NCI-H226 (cell line): ENCODE results near the gene RHBDF2.
"Not testable (repeated sequence)": the region's sequence is repeated elsewhere in the genome, so short reads cannot be mapped to it uniquely, and the experiment has no call there.

ENCODE experiments used
- DNase-seq: peaks from one replicate; pipeline ENCODE4 v3.0.0-alpha.2; 2015

Gene RHBDF2

GRCh38 chr17:76537578-76538280, 36.5 kb upstream of the RHBDF2 start, which contains the start of gene CYGB:
CYGB (minus strand) TSS chr17:76537709; CDS start chr17:76537542, 167 bp downstream.
- no peak for DNase-seq

GRCh38 chr17:76537288-76537577, 36.0 kb upstream of the RHBDF2 start:
- DNase-seq: no peak

- no peak for DNase-seq
Observed at GRCh38 chr17:76536511-76537287, 35.5 kb upstream of the RHBDF2 start.

- DNase-seq: no peak
Observed at GRCh38 chr17:76535788-76536510, 34.7 kb upstream of the RHBDF2 start.

GRCh38 chr17:76534831-76535732, 33.9 kb upstream of the RHBDF2 start:
- DNase-seq: peak; percentile 63

- DNase-seq: not testable (repeated sequence)
Observed at GRCh38 chr17:76533640-76534359, 32.6 kb upstream of the RHBDF2 start.

GRCh38 chr17:76532072-76532651, 30.9 kb upstream of the RHBDF2 start:
- DNase-seq: peak; percentile 51

- no peak for DNase-seq
Observed at GRCh38 chr17:76531486-76532038, 30.3 kb upstream of the RHBDF2 start.

GRCh38 chr17:76530811-76531485, 29.7 kb upstream of the RHBDF2 start:
- no peak for DNase-seq

- no peak for DNase-seq
Observed at GRCh38 chr17:76530095-76530723, 29.0 kb upstream of the RHBDF2 start.

GRCh38 chr17:76529224-76530094, 28.2 kb upstream of the RHBDF2 start:
- DNase-seq: no peak

- DNase-seq: no peak
Observed at GRCh38 chr17:76528528-76529223, 27.5 kb upstream of the RHBDF2 start.

GRCh38 chr17:76528156-76528527, 26.9 kb upstream of the RHBDF2 start:
- no peak for DNase-seq

GRCh38 chr17:76527430-76528111, 26.3 kb upstream of the RHBDF2 start:
- peak; percentile 96 for DNase-seq

GRCh38 chr17:76527016-76527415, 25.8 kb upstream of the RHBDF2 start:
- not testable (repeated sequence) for DNase-seq

- DNase-seq: not testable (repeated sequence)
Observed at GRCh38 chr17:76525513-76525833, 24.2 kb upstream of the RHBDF2 start.

- no peak for DNase-seq
Observed at GRCh38 chr17:76524598-76525512, 23.6 kb upstream of the RHBDF2 start.
